SU-DHL-6 (cell line): ENCODE data around the gene FASTKD2.

Experiments
- H2AFZ ChIP-seq: fragments of 200-600 bp; sonication (generic); 2 replicates; pipeline ENCODE4 v1.6.1; 2014; ENCODE audit warnings: low read depth, mild to moderate bottlenecking, moderate library complexity, mixed read lengths, antibody characterized with exemption, low read length; ENCODE audit not compliant: severe bottlenecking
- H3F3A ChIP-seq: fragments of 200-600 bp; shearing (Covaris generic); 2 replicates; pipeline ENCODE4 v1.6.0; 2016; ENCODE audit warnings: antibody characterized with exemption, mild to moderate bottlenecking; ENCODE audit not compliant: insufficient read depth
- H3K27ac ChIP-seq: fragments of 200-600 bp; sonication (generic); 2 replicates; pipeline ENCODE4 v1.5.1; 2016; ENCODE audit warnings: low read depth, mild to moderate bottlenecking, low read length, moderate library complexity, mixed read lengths
- H3K27me3 ChIP-seq: fragments of 200-600 bp; sonication (generic), shearing (Covaris generic); 2 replicates; pipeline ENCODE4 v1.6.0; 2014; ENCODE audit warnings: mild to moderate bottlenecking, low read length
- H3K36me3 ChIP-seq: fragments of 200-600 bp; sonication (generic); 2 replicates; pipeline ENCODE4 v1.6.1; 2014; ENCODE audit warnings: mild to moderate bottlenecking, low read length, mixed read lengths
- H3K4me2 ChIP-seq: fragments of 300-600, 200-600 bp; shearing (Covaris generic), sonication (generic); 2 replicates; pipeline ENCODE4 v1.6.0; 2014; ENCODE audit warnings: low read length, low read depth, mild to moderate bottlenecking; ENCODE audit not compliant: poor library complexity, severe bottlenecking
- H3K4me3 ChIP-seq: fragments of 200-600 bp; sonication (generic); 2 replicates; pipeline ENCODE4 v1.5.1; 2014; ENCODE audit warnings: antibody characterized with exemption, low read length, mild to moderate bottlenecking, mixed read lengths; ENCODE audit not compliant: insufficient read depth, poor library complexity, severe bottlenecking
- H3K79me2 ChIP-seq: fragments of 200-600 bp; sonication (generic); 2 replicates; pipeline ENCODE4 v1.6.1; 2014; ENCODE audit warnings: mild to moderate bottlenecking, low read length, moderate library complexity; ENCODE audit not compliant: insufficient read depth
- H3K9ac ChIP-seq: fragments of 200-600 bp; sonication (generic); 2 replicates; pipeline ENCODE4 v1.7.0; 2014; ENCODE audit warnings: mild to moderate bottlenecking, low read length
- H3K9me2 ChIP-seq: fragments of 200-600 bp; sonication (generic); replicated peaks from 2 replicates; pipeline ENCODE4 v1.6.1; 2014; ENCODE audit warnings: low read length; ENCODE audit not compliant: insufficient read depth
- H3K9me3 ChIP-seq: fragments of 200-600 bp; sonication (generic); 2 replicates; pipeline ENCODE4 v1.6.1; 2014; ENCODE audit warnings: low read length, mixed read lengths; ENCODE audit not compliant: insufficient read depth
- H4K20me1 ChIP-seq: fragments of 200-600 bp; sonication (generic); 2 replicates; pipeline ENCODE4 v1.6.1; 2014; ENCODE audit warnings: low read depth, mild to moderate bottlenecking, antibody characterized with exemption, low read length, moderate library complexity, mixed read lengths
- EZH2phosphoT487 ChIP-seq: fragments of 200-600 bp; sonication (generic), shearing (Covaris generic); conservative IDR thresholded peaks from 2 replicates; pipeline ENCODE4 v1.6.1; 2018; ENCODE audit warnings: mild to moderate bottlenecking, antibody characterized with exemption, low read length, moderate library complexity, mixed read lengths
- TF ChIP-seq, protein P1 (sequence below): fragments of 200-600 bp; sonication (generic); IDR thresholded peaks from one replicate; pipeline ENCODE4 v1.5.1; 2017; ENCODE audit warnings: antibody characterized with exemption, mild to moderate bottlenecking, low read length, moderate library complexity; ENCODE audit not compliant: insufficient read depth, poor library complexity, severe bottlenecking

The FASTKD2 gene

DNA sequence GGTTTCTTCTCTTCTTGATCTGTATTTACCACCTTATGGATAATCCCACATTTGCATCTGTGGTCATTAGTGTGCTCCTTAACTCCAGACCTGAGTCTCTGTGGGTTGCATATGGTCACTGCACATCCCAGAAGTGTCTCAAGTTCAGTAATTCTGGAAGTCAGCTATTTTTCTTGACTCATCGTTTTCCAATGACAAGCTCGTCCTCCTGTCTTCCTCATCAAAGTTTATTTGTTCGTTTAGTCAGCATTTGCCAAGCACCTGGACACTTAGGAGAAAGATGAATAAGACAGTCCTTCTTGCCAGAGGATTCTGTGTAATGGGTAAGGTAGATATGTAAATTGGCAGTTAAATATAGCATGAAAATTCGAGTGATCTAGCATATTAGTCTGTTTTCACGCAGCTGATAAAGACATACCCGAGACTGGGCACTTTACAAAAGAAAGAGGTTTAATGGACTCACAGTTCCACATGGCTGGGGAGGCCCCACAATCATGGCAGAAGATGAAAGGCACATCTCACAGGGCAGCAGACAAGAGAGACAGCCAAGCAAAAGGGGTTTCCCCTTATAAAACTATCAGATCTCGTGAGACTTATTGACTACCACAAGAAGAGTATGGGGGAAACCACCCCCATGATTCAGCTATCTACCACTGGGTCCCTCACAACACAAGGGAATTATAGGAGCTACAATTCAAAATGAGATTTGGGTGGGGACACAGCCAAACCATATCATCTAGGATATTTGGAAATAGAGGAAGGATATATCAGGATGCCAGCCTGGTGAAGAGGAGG is 19.4 kb downstream of the FASTKD2 start:
- no peaks in the 10 kb centered on the region for H3K9me2 ChIP-seq
- H3K4me2 ChIP-seq, result no peak overlapping the region
- no peak overlapping the region for H3K27ac ChIP-seq
- H3K27me3 ChIP-seq, result no peaks in the 10 kb centered on the region
- no peak overlapping the region for H3K4me3 ChIP-seq
- no peak overlapping the region for H3K9ac ChIP-seq
- TF ChIP-seq EZH2phosphoT487, result no peak
- TF ChIP-seq, protein P1, sequence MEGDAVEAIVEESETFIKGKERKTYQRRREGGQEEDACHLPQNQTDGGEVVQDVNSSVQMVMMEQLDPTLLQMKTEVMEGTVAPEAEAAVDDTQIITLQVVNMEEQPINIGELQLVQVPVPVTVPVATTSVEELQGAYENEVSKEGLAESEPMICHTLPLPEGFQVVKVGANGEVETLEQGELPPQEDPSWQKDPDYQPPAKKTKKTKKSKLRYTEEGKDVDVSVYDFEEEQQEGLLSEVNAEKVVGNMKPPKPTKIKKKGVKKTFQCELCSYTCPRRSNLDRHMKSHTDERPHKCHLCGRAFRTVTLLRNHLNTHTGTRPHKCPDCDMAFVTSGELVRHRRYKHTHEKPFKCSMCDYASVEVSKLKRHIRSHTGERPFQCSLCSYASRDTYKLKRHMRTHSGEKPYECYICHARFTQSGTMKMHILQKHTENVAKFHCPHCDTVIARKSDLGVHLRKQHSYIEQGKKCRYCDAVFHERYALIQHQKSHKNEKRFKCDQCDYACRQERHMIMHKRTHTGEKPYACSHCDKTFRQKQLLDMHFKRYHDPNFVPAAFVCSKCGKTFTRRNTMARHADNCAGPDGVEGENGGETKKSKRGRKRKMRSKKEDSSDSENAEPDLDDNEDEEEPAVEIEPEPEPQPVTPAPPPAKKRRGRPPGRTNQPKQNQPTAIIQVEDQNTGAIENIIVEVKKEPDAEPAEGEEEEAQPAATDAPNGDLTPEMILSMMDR, result no peak
- H2AFZ ChIP-seq, result no peak overlapping the region
- no peaks in the 10 kb centered on the region for H3F3A ChIP-seq
- H3K9me3 ChIP-seq, result no peaks in the 10 kb centered on the region
- peaks cover 41% of the 10 kb centered on the region for H3K36me3 ChIP-seq
- 0 out of 2 replicates have a peak, but pooled peaks cover 8% of the 10 kb centered on the region for H3K79me2 ChIP-seq
- H4K20me1 ChIP-seq, result no peaks in the 10 kb centered on the region

DNA sequence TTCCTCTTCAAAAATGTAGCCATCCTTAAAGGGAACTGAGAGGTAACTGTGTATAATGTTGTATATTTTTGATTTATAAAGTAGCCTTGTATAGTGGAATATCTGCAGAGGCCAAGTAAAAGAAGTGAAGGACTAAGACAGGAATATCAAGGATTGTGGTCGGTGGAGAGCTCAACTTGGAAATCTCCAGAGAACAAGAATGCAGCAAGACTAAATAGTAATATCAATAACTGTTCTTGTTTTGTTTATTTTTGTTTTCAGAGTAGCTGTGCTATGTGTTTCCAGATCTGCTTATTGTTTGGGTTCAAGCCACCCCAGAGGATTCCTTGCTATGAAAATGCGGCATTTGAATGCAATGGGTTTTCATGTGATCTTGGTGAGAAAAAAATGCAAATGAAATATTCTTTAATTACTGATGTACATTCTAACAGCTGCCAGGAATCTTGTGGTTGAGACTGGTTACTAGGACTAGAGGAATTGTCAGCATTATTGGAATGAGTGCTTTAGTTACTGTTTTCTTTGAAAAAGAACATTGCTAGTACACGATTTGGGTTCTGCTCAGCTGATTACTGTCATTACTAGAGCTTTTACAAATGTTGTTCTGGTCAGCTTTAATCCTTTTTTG is 25.0 kb downstream of the FASTKD2 start:
- no peak overlapping the region for H3K4me3 ChIP-seq
- TF ChIP-seq, protein P1, result no peak
- TF ChIP-seq EZH2phosphoT487, result no peak
- no peak overlapping the region for H3K27ac ChIP-seq
- H3F3A ChIP-seq, result no peaks in the 10 kb centered on the region
- no peaks in the 10 kb centered on the region for H4K20me1 ChIP-seq
- no peaks in the 10 kb centered on the region for H3K27me3 ChIP-seq
- H3K79me2 ChIP-seq, result no peaks in the 10 kb centered on the region
- no peak overlapping the region for H2AFZ ChIP-seq
- H3K9me3 ChIP-seq, result no peaks in the 10 kb centered on the region
- no peak overlapping the region for H3K4me2 ChIP-seq
- peaks cover 35% of the 10 kb centered on the region for H3K36me3 ChIP-seq
- no peaks in the 10 kb centered on the region for H3K9me2 ChIP-seq
- no peak overlapping the region for H3K9ac ChIP-seq

DNA sequence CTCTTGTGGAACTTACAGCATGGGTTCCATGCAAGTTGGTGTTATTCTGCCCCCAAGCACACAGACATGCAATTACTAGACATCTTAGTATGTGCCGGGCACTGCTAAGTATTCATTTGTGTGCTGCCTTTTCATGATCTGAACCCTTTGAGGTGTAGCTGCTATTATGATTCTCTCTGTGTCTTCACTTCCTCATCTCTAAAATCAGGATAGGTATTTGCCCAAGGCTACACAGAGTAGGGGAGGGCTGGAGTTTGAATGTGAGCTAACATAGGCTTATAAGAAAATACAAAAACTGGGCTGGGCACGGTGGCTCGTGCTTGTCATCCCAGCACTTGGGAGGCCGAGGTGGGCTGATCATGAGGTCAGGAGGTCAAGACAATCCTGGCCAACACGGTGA is 27.2 kb downstream of the FASTKD2 start:
- Histone ChIP-seq H3K27me3 (no peaks in the 10 kb centered on the region), H3K79me2 (no peaks in the 10 kb centered on the region)

More for the DNA sequence above, 27.2 kb downstream of the FASTKD2 start:
- H3K27ac ChIP-seq, result no peak overlapping the region
- H3K9me3 ChIP-seq, result no peaks in the 10 kb centered on the region
- H3K9ac ChIP-seq, result no peak overlapping the region
- TF ChIP-seq, protein P1, result no peak
- TF ChIP-seq EZH2phosphoT487, result no peak
- no peaks in the 10 kb centered on the region for H4K20me1 ChIP-seq
- H3K4me2 ChIP-seq, result no peak overlapping the region
- H3F3A ChIP-seq, result no peaks in the 10 kb centered on the region
- no peak overlapping the region for H2AFZ ChIP-seq
- no peaks in the 10 kb centered on the region for H3K9me2 ChIP-seq
- H3K4me3 ChIP-seq, result no peak overlapping the region
- peaks cover 28% of the 10 kb centered on the region for H3K36me3 ChIP-seq
